PC-3 (cell line): ENCODE measurements around the gene TMEFF1. TPM values are rescaled to one million over a fixed set of nuclear protein-coding genes. Genes with fewer than 3 reads are reported as not detected.

ENCODE experiments used
- ATAC-seq: fragments of 200-7000 bp; cut with Tn5 transposase; 2 replicates; pipeline ENCODE4 v1.9.1; 2020; ENCODE audit warnings: mild to moderate bottlenecking, moderate library complexity
- BruUV-seq: library from RNA; stranded (reverse); fragments of 400-500 nt; replicated peaks from 2 replicates; lab custom pipeline; 2021; lab: Mats Ljungman, UMichigan
- CTCF ChIA-PET: fragments of 300-600 bp; sonication (Branson Sonifier 250); formaldehyde crosslinking; loops from one replicate; lab custom pipeline; 2022; ENCODE audit warnings: antibody characterized with exemption; lab: Charles Lee
- POLR2A ChIA-PET: fragments of 300-600 bp; sonication (Branson Sonifier 250); formaldehyde crosslinking; loops from one replicate; lab custom pipeline; 2022; ENCODE audit warnings: antibody characterized with exemption; ENCODE audit not compliant: unreplicated experiment; lab: Charles Lee
- DNase-seq: peaks from one replicate; pipeline ENCODE4 v3.0.0-alpha.2; 2015
- H2AFZ ChIP-seq: fragments of 300-600 bp; sonication (generic); 2 replicates; pipeline ENCODE4 v1.6.0; 2016; ENCODE audit warnings: antibody characterized with exemption, low read length
- H3F3A ChIP-seq: fragments of 300-600 bp; sonication (generic); one replicate; pipeline ENCODE4 v1.6.0; 2017; ENCODE audit warnings: antibody characterized with exemption, low read length, control low read depth, mild to moderate bottlenecking; ENCODE audit not compliant: unreplicated experiment
- H3K27ac ChIP-seq: fragments of 300-600 bp; sonication (generic); 2 replicates; pipeline ENCODE4 v1.5.1; 2016; ENCODE audit warnings: mild to moderate bottlenecking, low read length
- H3K27me3 ChIP-seq: fragments of 300-600 bp; sonication (generic); 2 replicates; pipeline ENCODE4 v1.6.1; 2016; ENCODE audit warnings: low read length, mixed read lengths
- H3K36me3 ChIP-seq: fragments of 300-600 bp; sonication (generic); 2 replicates; pipeline ENCODE4 v1.6.1; 2016; ENCODE audit warnings: low read depth, mixed run types, low read length, mixed read lengths
- H3K4me1 ChIP-seq: fragments of 300-600 bp; sonication (generic); 2 replicates; pipeline ENCODE4 v1.5.1; 2016; ENCODE audit warnings: low read length; ENCODE audit not compliant: insufficient read depth
- H3K4me2 ChIP-seq: fragments of 300-600 bp; sonication (generic); 2 replicates; pipeline ENCODE4 v1.6.0; 2016; ENCODE audit warnings: low read length
- H3K4me3 ChIP-seq: fragments of 300-600 bp; sonication (generic); 2 replicates; pipeline ENCODE4 v1.5.1; 2016; ENCODE audit warnings: mild to moderate bottlenecking, low read length, mixed read lengths
- H3K79me2 ChIP-seq: fragments of 300-600 bp; sonication (generic); 2 replicates; pipeline ENCODE4 v1.6.1; 2017; ENCODE audit warnings: low read length, mixed read lengths
- H3K9ac ChIP-seq: fragments of 300-600 bp; sonication (generic); 2 replicates; pipeline ENCODE4 v1.6.0; 2016; ENCODE audit warnings: mild to moderate bottlenecking, low read length
- H3K9me2 ChIP-seq: fragments of 300-600 bp; sonication (generic); replicated peaks from 2 replicates; pipeline ENCODE4 v1.6.1; 2016; ENCODE audit warnings: mixed run types, low read length, mixed read lengths
- H3K9me3 ChIP-seq: fragments of 300-600 bp; sonication (generic); 2 replicates; pipeline ENCODE4 v1.6.1; 2016; ENCODE audit warnings: low read length, mixed read lengths
- H4K20me1 ChIP-seq: fragments of 300-600 bp; sonication (generic); 2 replicates; pipeline ENCODE4 v1.6.1; 2016; ENCODE audit warnings: low read length, mixed read lengths
- EZH2 ChIP-seq: fragments of 300-600 bp; sonication (generic); IDR thresholded peaks from one replicate; pipeline ENCODE4 v1.6.1; 2017; ENCODE audit warnings: antibody characterized with exemption, mild to moderate bottlenecking, low read length; ENCODE audit not compliant: unreplicated experiment
- EZH2phosphoT487 ChIP-seq: fragments of 300-600 bp; sonication (generic); IDR thresholded peaks from 2 replicates; pipeline ENCODE4 v1.6.1; 2018; ENCODE audit warnings: mild to moderate bottlenecking, antibody characterized with exemption, low read length, borderline replicate concordance
- intact Hi-C: fragments of 100-400 bp; cut with micrococcal nuclease; formaldehyde crosslinking; loops from 2 replicates; pipeline ENCODE4 v1.9.0; 2023
- total RNA-seq: library from RNA; depleted of rRNA; stranded (reverse); fragments of >200 nt; gene quantifications from 2 replicates; pipeline ENCODE4 v1.2.3, GENCODE V29; 2014
- TF ChIP-seq, protein P1 (sequence below): fragments of 300-600 bp; sonication (generic); conservative IDR thresholded peaks from 2 replicates; pipeline ENCODE4 v1.5.1; 2017; ENCODE audit warnings: antibody characterized with exemption, low read depth, mild to moderate bottlenecking, low read length

The TMEFF1 gene
- total RNA-seq, 1 experiment from 2014 or later = not detected

DNA sequence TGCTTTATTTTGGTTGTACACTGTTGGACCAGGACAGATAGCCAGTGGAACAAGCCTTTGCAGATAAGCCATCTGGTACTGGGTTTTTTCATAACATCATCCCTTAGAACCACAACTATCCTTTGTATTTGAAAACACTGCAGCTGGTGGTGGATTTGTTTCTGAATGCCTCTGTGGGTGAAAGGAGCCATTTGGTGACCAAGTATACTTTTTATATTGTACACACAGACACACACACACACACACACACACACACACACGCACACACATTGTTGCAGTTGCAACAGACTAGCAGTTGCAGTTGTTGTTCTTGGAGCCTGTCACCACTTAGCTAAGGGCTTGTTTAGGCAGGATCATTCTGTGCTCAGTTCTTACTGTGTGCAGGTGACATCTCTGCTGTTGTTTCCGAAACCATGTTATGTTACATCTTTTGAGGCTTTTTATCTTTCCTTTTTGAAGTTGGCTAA is 82.0 kb downstream of the TMEFF1 start:
- DNase-seq (no peak), ATAC-seq (no peak)
- Histone ChIP-seq H3K9ac (no peak overlapping the region), H3K36me3 (no peaks in the 10 kb centered on the region), H3K4me1 (no peaks in the 10 kb centered on the region), H4K20me1 (no peaks in the 10 kb centered on the region), H3K79me2 (no peaks in the 10 kb centered on the region), H3K27me3 (no peaks in the 10 kb centered on the region), H2AFZ (no peak overlapping the region), H3K9me2 (no peaks in the 10 kb centered on the region), H3K4me2 (no peak overlapping the region), H3K27ac (no peak overlapping the region), H3K4me3 (no peak overlapping the region), H3K9me3 (no peaks in the 10 kb centered on the region), H3F3A (no peaks in the 10 kb centered on the region)
- intact Hi-C loops = no loop called here
- BruUV-seq = no TSS peak
- CTCF ChIA-PET = no interaction called here
- no peak for TF ChIP-seq EZH2phosphoT487
- POLR2A ChIA-PET = no interaction called here

DNA sequence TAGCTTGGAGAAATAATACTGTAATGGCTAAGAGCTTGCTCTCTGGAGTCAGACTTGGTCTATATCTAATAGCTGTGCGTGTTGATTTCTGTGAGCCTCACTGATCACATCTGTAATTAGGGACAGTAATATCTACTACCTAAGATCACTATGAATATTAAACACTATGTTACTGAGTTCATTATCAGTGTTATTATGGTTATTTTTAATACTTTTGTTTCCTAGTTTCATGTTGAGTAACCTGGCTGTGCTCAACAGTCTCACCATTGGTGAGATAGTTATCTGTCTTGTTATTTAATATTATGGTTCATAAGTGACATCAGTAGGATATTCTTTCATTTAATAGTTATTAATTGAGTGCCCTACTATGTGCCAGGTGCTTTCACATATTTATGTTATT is 82.5 kb downstream of the TMEFF1 start:
- Histone ChIP-seq H3K4me3 (no peak overlapping the region), H3K36me3 (no peaks in the 10 kb centered on the region), H3K9ac (no peak overlapping the region), H3F3A (no peaks in the 10 kb centered on the region), H3K4me2 (no peak overlapping the region), H3K4me1 (no peaks in the 10 kb centered on the region), H4K20me1 (no peaks in the 10 kb centered on the region), H2AFZ (no peak overlapping the region), H3K27me3 (no peaks in the 10 kb centered on the region), H3K9me2 (no peaks in the 10 kb centered on the region), H3K27ac (no peak overlapping the region), H3K79me2 (no peaks in the 10 kb centered on the region), H3K9me3 (no peaks in the 10 kb centered on the region)
- ATAC-seq = no peak
- POLR2A ChIA-PET = no interaction called here
- intact Hi-C loops = no loop called here
- no peak for DNase-seq
- CTCF ChIA-PET = no interaction called here
- no TSS peak for BruUV-seq
- TF ChIP-seq EZH2phosphoT487 = no peak
- TF ChIP-seq EZH2 = no peak
- TF ChIP-seq, protein P1, sequence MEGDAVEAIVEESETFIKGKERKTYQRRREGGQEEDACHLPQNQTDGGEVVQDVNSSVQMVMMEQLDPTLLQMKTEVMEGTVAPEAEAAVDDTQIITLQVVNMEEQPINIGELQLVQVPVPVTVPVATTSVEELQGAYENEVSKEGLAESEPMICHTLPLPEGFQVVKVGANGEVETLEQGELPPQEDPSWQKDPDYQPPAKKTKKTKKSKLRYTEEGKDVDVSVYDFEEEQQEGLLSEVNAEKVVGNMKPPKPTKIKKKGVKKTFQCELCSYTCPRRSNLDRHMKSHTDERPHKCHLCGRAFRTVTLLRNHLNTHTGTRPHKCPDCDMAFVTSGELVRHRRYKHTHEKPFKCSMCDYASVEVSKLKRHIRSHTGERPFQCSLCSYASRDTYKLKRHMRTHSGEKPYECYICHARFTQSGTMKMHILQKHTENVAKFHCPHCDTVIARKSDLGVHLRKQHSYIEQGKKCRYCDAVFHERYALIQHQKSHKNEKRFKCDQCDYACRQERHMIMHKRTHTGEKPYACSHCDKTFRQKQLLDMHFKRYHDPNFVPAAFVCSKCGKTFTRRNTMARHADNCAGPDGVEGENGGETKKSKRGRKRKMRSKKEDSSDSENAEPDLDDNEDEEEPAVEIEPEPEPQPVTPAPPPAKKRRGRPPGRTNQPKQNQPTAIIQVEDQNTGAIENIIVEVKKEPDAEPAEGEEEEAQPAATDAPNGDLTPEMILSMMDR = no peak

GRCh38 chr9:100557053-100557452 is 84.1 kb downstream of the TMEFF1 start:
- intact Hi-C loops = no loop called here

More at GRCh38 chr9:100557053-100557452, 84.1 kb downstream of the TMEFF1 start:
- no peaks in the 10 kb centered on the region for H3K79me2 ChIP-seq
- no peak overlapping the region for H3K4me2 ChIP-seq
- H3K4me3 ChIP-seq = no peak overlapping the region
- H2AFZ ChIP-seq = no peak overlapping the region
- H3K9me2 ChIP-seq = no peaks in the 10 kb centered on the region
- H4K20me1 ChIP-seq = no peaks in the 10 kb centered on the region
- no peak overlapping the region for H3K27ac ChIP-seq
- BruUV-seq = no TSS peak
- H3K4me1 ChIP-seq = no peaks in the 10 kb centered on the region
- H3K9ac ChIP-seq = no peak overlapping the region
- POLR2A ChIA-PET = interaction anchor here (0.5 kb wide), 1 partner anchor 17 kb away, joined by 3 read pairs; no protein-coding TSS in a partner anchor
- TF ChIP-seq, protein P1 = no peak
- TF ChIP-seq EZH2 = no peak
- TF ChIP-seq EZH2phosphoT487 = no peak
- no peaks in the 10 kb centered on the region for H3K9me3 ChIP-seq
- CTCF ChIA-PET = no interaction called here
- H3K36me3 ChIP-seq = no peaks in the 10 kb centered on the region
- no peaks in the 10 kb centered on the region for H3F3A ChIP-seq
- ATAC-seq (no peak; the same call in 1 of the 2 replicates), DNase-seq (no peak)
- no peaks in the 10 kb centered on the region for H3K27me3 ChIP-seq
